ENCODE measurements around the gene SRGAP1. TPM values are rescaled to one million over a fixed set of nuclear protein-coding genes. Genes with fewer than 3 reads are reported as not detected.

The SRGAP1 gene
- total and polyA plus RNA-seq, 2 of the 4 experiments (the other 2 are of a cell fraction), result 10.0 to 10.2 TPM

GRCh38 chr12:64207453-64207852 is 363.0 kb downstream of the SRGAP1 start:
- Histone ChIP-seq H3K36me3 (ENCODE audit: control insufficient read depth, insufficient read depth, low read length) (no peaks in the 10 kb centered on the region), H2BK120ac (ENCODE audit: low read depth, low read length) (no peak overlapping the region), H4K5ac (ENCODE audit: low read depth, low read length) (no peak overlapping the region), H4K20me1 (ENCODE audit: insufficient read depth, low read length) (no peaks in the 10 kb centered on the region), H2AK9ac (replicated peaks; ENCODE audit: low read depth, low read length, poor library complexity) (no peak overlapping the region), H3K56ac (ENCODE audit: extremely low read depth, insufficient read depth, low read length) (no peak overlapping the region), H2BK5ac (ENCODE audit: low read depth, low read length, poor library complexity, severe bottlenecking) (no peak overlapping the region), H2AK5ac (ENCODE audit: low read depth, low read length) (no peak overlapping the region), H2AFZ (replicated peaks; ENCODE audit: low read length, poor library complexity) (no peak overlapping the region), H3K9me1 (ENCODE audit: insufficient read depth, low read length) (no peaks in the 10 kb centered on the region), H3K9ac (ENCODE audit: low read depth, low read length) (no peak overlapping the region), H4K91ac (ENCODE audit: insufficient read depth, low read depth, low read length) (no peak overlapping the region), H3K4me2 (ENCODE audit: low read depth, low read length) (no peak overlapping the region), H2BK20ac (ENCODE audit: low read depth, low read length) (no peak overlapping the region), H4K8ac (ENCODE audit: low read depth in 2 of 2, low read length in 2 of 2) (no peak overlapping the region), H3K4ac (ENCODE audit: low read depth, low read length) (no peak overlapping the region), H2BK15ac (ENCODE audit: low read depth, low read length) (no peak overlapping the region), H3K27me3 (ENCODE audit: control insufficient read depth, insufficient read depth, low read length) (no peaks in the 10 kb centered on the region), H3K14ac (replicated peaks; ENCODE audit: low read depth, low read length) (no peak overlapping the region), H3K23ac (ENCODE audit: low read depth, low read length) (no peak overlapping the region), H3K27ac (ENCODE audit: insufficient read depth, low read length) (no peak overlapping the region), H3K4me1 (ENCODE audit: control insufficient read depth, insufficient read depth, low read length) (no peaks in the 10 kb centered on the region), H3K4me3 (ENCODE audit: insufficient read depth, low read depth, low read length) (no peak overlapping the region), H3K18ac (ENCODE audit: low read depth, low read length) (no peak overlapping the region), H3K9me3 (ENCODE audit: control insufficient read depth, insufficient read depth, low read length) (no peaks in the 10 kb centered on the region), H3K79me1 (ENCODE audit: low read depth in 1 of 2, low read length in 2 of 2) (no peaks in the 10 kb centered on the region)
- ATAC-seq (ENCODE audit: low read depth), result no peak
- no CpG with 5 or more reads among the region's 2 CpGs for WGBS, 2 experiments (ENCODE audit: extremely low coverage in 2 of 2, insufficient read length in 1 of 2)
- ChIA-PET CTCF (no interaction called here), POLR2A (ENCODE audit: unreplicated experiment) (interaction anchor here (0.6 kb wide), 1 partner anchor 388 kb away, joined by 3 read pairs; no protein-coding TSS in a partner anchor)
- TF ChIP-seq FOS (IDR thresholded peaks at IDR 0.05; ENCODE audit: low read depth, low read length) (no peak), ELK1 (IDR thresholded peaks at IDR 0.05; ENCODE audit: borderline replicate concordance, low read depth, low read length) (no peak), MAFK (IDR thresholded peaks at IDR 0.05; ENCODE audit: low read depth, low read length) (no peak), POLR2A (IDR thresholded peaks at IDR 0.05; ENCODE audit: low read depth, low read length) (no peak), RAD21 (IDR thresholded peaks at IDR 0.05; ENCODE audit: low read length) (no peak), NFE2L2 (IDR thresholded peaks at IDR 0.05; ENCODE audit: low read depth, low read length) (no peak), MXI1 (IDR thresholded peaks at IDR 0.05; ENCODE audit: borderline replicate concordance, low read depth, low read length) (no peak), CHD1 (IDR thresholded peaks at IDR 0.05; ENCODE audit: low read depth, low read length) (no peak), RCOR1 (IDR thresholded peaks at IDR 0.05; ENCODE audit: insufficient replicate concordance, low read length) (no peak), CTCF (conservative IDR thresholded peaks at IDR 0.05; ENCODE audit: low read depth, low read length) (no peak), SMC3 (IDR thresholded peaks at IDR 0.05; ENCODE audit: low read depth, low read length) (no peak), BHLHE40 (IDR thresholded peaks at IDR 0.05; ENCODE audit: low read depth, low read length) (no peak), CEBPB (IDR thresholded peaks at IDR 0.05; ENCODE audit: low read depth, low read length) (no peak), MAZ (IDR thresholded peaks at IDR 0.05; ENCODE audit: borderline replicate concordance, low read depth, low read length) (no peak), RFX5 (IDR thresholded peaks at IDR 0.05; ENCODE audit: low read depth, low read length) (no peak), USF2 (IDR thresholded peaks at IDR 0.05; ENCODE audit: low read depth, low read length) (no peak)
- no peak for DNase-seq
- dilution Hi-C loops (cut with HindIII; ENCODE audit: low sequenced_read_pairs, unreplicated experiment), result no loop called here
- in situ Hi-C loops (cut with MboI; ENCODE audit: low sequenced_read_pairs), result no loop called here
- BruUV-seq (replicated peaks), result no TSS peak
- intact Hi-C loops (cut with micrococcal nuclease), result no loop called here
